Activated T-helper 1 cell treated with anti-CD3 and anti-CD28 coated beads, Interleukin-2, amount 50 U/mL, for 16 hours (primary cell): ENCODE results near the gene SLC25A26.
"Not testable (repeated sequence)": the region's sequence is repeated elsewhere in the genome, so short reads cannot be mapped to it uniquely, and the experiment has no call there.

ENCODE experiments used
- DNase-seq, 2 donors: peaks; one replicate each; pipeline ENCODE4 v3.0.0-alpha.2; 2020; ENCODE audit warnings: low read depth in 1 of 2, low spot score in 1 of 2

Gene SLC25A26

DNA sequence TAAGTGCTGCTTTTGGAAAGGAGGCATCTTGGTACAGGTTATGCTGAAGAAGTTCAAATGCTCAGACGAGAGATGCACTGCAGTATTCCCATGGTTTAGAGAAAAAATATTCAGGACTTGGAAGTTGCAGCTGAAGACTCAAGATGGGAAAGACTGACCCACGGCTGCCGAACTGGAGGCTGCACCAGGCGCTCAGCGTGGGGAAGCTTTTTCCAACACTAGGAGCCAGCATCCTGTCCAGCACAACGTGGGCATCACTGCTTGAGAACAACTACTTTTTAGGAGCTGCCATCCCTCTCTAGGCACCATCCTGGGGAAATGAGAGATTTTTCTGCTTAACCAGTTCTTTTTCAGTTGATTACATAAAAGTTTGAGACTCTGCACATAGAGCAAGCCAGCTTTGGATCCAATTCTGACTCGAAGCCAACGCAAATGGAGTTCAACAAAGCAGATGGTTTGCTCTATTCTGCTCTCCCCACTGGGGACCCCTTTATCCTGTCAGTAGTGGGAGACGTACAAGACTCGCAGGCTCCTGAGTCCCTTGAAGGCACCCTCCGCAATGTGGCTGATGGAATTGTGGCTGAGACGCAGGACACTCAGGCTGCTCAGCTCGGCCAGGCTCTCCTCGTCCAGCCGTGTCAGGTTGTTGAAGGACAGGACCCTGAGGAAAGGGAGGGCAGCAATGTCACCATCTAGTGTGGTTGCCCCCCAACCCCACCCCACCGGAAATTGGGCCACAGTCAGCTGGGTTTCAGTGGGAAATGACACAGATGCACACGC, 186.2 kb downstream of the SLC25A26 start:
- DNase-seq = no peak

DNA sequence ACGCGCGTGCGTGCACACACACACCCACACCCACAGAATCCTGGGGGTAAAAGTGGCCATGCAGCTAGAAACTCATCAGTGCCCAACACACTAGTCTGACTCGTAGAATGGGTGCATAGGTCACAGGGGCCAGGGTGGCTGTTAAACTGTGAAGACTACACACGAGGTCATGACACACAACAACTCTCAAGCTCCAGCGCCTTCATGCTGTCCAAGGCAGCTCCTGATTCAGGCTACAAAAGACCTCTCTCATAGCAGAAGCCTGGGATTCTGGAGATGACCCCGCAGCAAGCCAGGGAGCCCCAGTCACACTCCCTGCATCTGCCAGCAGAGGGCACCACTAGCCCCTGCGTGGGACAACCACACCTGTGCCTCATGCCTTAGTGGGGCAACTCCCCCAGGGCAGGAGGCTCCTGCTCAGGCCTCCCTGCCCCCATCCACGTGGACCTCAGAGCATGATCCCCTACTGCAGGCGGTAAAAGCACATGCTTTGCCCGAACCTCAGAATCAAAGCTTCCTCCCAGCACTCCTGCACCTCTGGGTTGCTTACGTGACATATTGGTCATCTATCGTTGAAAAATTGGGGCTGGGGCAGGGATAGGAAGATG, 186.9 kb downstream of the SLC25A26 start:
- DNase-seq = peak; percentile 61 to 64

- DNase-seq = no peak
These were observed 189.3 kb downstream of the SLC25A26 start for GRCh38 chr3:66409771-66410754.

- DNase-seq = no peak
These were observed 190.2 kb downstream of the SLC25A26 start for GRCh38 chr3:66410976-66411375.

- DNase-seq = no peak
These were observed 190.7 kb downstream of the SLC25A26 start for GRCh38 chr3:66411474-66411873.

- no peak for DNase-seq
These were observed 191.4 kb downstream of the SLC25A26 start for GRCh38 chr3:66411961-66412887.

- no peak for DNase-seq
These were observed 192.4 kb downstream of the SLC25A26 start for GRCh38 chr3:66413151-66413751.

DNA sequence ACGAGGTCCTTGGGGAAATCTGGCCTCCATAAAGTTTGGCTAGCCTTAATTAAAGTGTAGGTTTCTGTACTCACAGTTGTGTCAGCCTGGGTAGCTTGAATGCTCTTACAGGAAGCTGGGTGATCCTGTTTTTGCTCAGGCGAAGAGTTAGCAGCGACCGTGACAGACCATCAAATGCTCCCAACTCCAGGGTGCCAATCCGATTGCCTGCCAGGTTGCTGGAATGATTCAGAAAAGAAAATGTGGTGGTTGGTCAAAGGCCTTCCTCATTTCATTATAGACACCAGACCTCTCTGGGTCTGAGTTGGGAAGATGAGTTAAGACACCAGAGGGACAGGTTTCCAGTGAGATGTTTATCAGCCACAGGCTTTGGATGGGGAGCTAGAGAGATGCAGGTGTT, 194.0 kb downstream of the SLC25A26 start:
- no peak for DNase-seq

DNA sequence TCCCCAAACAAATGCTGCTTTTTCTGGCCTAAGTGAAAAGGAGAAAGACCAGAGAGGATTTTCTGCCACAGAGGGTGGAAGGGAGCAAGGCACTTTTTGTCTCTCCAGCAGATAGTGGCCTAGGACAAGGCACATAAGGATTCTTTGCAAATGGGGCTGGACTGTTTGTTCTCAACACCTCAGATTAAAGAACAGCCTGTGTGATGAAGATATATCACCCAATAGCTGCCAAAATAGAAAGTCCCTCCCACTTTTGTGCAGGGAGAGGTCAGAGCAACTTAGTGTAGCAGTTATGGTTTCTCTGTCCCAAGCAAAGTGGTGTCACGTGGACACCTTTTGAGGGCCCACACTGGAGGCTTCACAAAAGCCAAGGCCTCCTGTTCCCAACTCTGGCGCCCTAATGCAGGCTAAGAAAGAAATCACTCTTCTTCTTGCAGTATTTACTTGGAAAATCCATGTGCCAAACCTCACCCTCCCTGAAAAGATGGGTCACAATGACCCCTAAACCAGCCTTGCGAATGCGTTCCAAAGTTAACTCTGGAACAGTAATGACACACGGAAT, 195.1 kb downstream of the SLC25A26 start:
- no peak for DNase-seq

GRCh38 chr3:66416556-66417304, 195.9 kb downstream of the SLC25A26 start:
- DNase-seq = no peak

- no peak for DNase-seq
These were observed 197.7 kb downstream of the SLC25A26 start for GRCh38 chr3:66418475-66418931.

GRCh38 chr3:66419036-66419435, 198.2 kb downstream of the SLC25A26 start:
- no peak for DNase-seq

DNA sequence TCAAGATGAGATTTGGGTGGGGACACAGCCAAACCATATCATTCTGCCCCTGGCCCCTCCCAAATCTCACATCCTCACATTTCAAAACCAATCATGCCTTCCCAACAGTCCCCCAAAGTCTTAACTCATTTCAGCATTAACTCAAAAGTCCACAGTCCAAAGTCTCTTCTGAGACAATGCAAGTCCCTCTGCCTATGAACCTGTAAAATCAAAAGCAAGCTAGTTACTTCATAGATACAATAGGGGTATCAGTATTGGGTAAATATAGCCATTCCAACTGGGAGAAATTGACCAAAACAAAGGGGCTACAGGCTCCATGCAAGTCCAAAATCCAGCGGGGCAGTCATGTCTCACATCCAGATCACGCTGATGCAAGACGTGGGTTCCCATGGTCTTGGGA, 200.3 kb downstream of the SLC25A26 start:
- DNase-seq = not testable (repeated sequence)

- not testable (repeated sequence) for DNase-seq
These were observed 201.1 kb downstream of the SLC25A26 start for GRCh38 chr3:66421893-66422292.

DNA sequence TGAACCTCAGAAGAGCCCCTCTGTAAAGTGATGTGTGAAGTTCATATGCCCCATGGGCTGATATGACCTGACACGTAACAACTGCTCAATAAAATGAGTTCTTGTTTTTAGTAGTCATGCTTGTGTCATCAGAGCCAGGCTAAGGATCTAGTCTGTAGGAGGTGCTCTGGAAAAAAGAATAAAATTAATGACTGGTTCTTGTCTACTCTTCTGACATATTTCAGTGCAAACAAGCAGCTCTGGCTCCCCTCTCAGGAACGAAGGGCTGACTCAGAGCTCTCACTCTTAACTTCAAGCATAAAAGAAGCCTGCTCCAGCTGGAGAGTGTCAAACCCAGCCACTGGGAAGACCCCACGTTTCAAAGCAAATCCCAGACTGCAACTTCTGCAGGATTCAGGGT, 203.0 kb downstream of the SLC25A26 start:
- no peak for DNase-seq

- no peak for DNase-seq
These were observed 204.2 kb downstream of the SLC25A26 start for GRCh38 chr3:66425032-66425431.

DNA sequence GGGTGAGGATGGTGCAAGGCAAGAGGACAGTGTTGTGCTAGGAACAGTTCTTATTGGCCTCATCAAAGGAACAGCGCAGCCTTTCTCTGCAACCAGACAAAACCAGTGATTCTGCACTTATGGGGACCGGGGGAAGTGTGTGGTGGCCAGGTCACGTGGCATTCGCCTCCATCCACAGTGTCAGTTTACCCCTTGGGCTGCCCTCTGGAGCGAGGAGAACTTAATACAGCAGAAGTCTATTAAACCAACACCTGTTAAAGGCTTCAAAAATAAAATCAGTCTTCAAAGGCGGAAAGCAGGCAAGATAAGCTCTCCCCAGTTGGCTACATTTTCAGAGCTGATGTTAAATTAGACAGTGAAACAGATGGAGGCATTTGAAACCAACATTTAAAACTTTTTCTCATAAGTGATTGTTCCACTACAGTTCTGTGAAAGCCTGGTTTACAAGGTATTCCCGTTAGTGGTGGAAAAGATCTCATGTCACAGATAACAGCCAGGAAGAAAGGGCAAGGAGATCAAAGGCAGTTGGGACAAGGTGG, 204.8 kb downstream of the SLC25A26 start:
- DNase-seq = no peak

DNA sequence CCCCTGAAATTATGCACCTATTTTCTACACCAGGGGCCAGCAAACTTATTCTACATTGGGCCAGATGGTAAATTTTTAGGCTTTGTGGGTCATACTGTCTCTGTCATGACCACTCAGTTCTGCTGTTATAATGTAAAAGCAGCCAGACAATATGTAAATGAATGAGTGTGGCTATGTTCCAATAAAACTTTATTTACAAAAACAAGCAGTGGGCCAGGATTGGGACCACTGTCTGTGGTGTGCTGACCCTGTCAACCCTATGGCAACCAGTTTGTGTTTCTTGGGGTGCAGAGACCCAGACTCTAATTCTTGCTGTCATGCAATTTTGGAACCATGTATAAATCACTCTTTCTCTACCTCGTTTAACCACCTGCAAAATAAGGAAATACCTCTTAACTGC, 205.3 kb downstream of the SLC25A26 start:
- no peak for DNase-seq

DNA sequence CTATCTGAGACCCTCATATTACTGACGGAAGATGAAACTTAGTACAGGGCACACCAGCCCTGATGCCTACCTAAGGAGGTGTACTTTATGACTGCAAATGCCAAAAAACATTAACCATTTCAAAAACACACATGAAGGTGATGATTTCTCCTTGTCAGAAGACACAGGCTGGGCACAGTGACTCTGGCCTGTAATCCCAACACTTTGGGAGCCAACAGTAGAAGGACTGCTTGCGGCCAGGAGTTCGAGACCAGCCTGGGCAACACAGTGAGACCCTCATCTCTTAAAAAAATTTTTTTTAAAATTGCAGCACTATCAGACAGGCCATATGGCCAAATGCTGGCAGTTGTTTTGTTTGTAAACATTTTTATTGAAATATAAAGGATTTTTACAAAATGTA, 206.6 kb downstream of the SLC25A26 start:
- DNase-seq = no peak
